NT2/D1 (cell line): ENCODE data around the gene ISM2.

Source experiments
- SUZ12 ChIP-seq: IDR thresholded peaks from 2 replicates; pipeline ENCODE4 v1.6.1; 2011; ENCODE audit not compliant: insufficient read length, insufficient read depth; ENCODE audit errors: extremely low read depth
- YY1 ChIP-seq: IDR thresholded peaks from 2 replicates; pipeline ENCODE4 v1.6.1; 2011; ENCODE audit not compliant: insufficient read length, insufficient read depth
- ZNF274 ChIP-seq: IDR thresholded peaks from 2 replicates; pipeline ENCODE4 v1.6.1; 2011; ENCODE audit warnings: mild to moderate bottlenecking, low read depth, low read length

DNA sequence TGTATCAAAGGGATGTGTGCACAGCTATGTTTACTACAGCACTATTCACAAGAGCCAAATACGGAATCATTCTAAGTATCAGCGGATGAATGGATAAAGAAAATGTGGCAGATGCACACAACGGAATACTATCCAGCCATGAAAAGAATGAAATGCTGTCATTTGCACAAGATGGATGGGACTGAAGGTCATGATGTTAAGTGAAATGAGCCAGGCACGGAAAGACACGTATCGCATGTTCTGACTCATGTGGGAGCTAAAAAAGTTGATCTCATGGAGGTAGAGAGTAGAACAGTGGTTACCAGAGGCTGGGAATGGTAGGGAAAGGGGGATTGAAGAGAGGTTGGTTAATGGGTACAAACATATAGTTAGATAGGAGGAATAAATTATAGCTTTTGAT, 25.9 kb upstream of the ISM2 start:
- no peak for TF ChIP-seq ZNF274
- no peak for TF ChIP-seq YY1
- TF ChIP-seq SUZ12: no peak
